HG03175 (cell line): ENCODE results near the gene DDR2.

ENCODE experiments used
- ATAC-seq: cut with Tn5 transposase; IDR thresholded peaks from one replicate; pipeline ENCODE4 v1.9.1; 2021; ENCODE audit warnings: mild to moderate bottlenecking, moderate library complexity; ENCODE audit not compliant: unreplicated experiment

DDR2 gene

GRCh38 chr1:162629077-162629627, 3.1 kb upstream of the DDR2 start:
- ATAC-seq: no peak

GRCh38 chr1:162629651-162630050, 2.6 kb upstream of the DDR2 start:
- no peak for ATAC-seq

GRCh38 chr1:162631546-162632191, 595 bp upstream of the DDR2 start:
- ATAC-seq: no peak

GRCh38 chr1:162632698-162633080, 425 bp downstream of the DDR2 start:
- ATAC-seq: no peak

- peak; percentile 45 for ATAC-seq
Measured at GRCh38 chr1:162633081-162633762, 958 bp downstream of the DDR2 start.

- ATAC-seq: no peak
Measured at GRCh38 chr1:162635418-162635817, 3.2 kb downstream of the DDR2 start.

- ATAC-seq: no peak
Measured at GRCh38 chr1:162639718-162640117, 7.5 kb downstream of the DDR2 start.

GRCh38 chr1:162641114-162641513, 8.8 kb downstream of the DDR2 start:
- no peak for ATAC-seq

- no peak for ATAC-seq
Measured at GRCh38 chr1:162644986-162645314, 12.7 kb downstream of the DDR2 start.

- ATAC-seq: no peak
Measured at GRCh38 chr1:162645666-162646065, 13.4 kb downstream of the DDR2 start.

GRCh38 chr1:162649583-162649982, 17.3 kb downstream of the DDR2 start:
- ATAC-seq: no peak

- ATAC-seq: no peak
Measured at GRCh38 chr1:162654915-162655620, 22.8 kb downstream of the DDR2 start.

GRCh38 chr1:162656266-162656665, 24.0 kb downstream of the DDR2 start:
- no peak for ATAC-seq

GRCh38 chr1:162660574-162660973, 28.3 kb downstream of the DDR2 start:
- ATAC-seq: no peak

GRCh38 chr1:162661336-162661735, 29.1 kb downstream of the DDR2 start:
- ATAC-seq: no peak

- no peak for ATAC-seq
Measured at GRCh38 chr1:162662013-162662412, 29.7 kb downstream of the DDR2 start.

- ATAC-seq: no peak
Measured at GRCh38 chr1:162663086-162663485, 30.8 kb downstream of the DDR2 start.

GRCh38 chr1:162663589-162664106, 31.4 kb downstream of the DDR2 start:
- no peak for ATAC-seq

GRCh38 chr1:162666006-162666645, 33.9 kb downstream of the DDR2 start:
- ATAC-seq: no peak

- ATAC-seq: no peak
Measured at GRCh38 chr1:162667381-162668080, 35.3 kb downstream of the DDR2 start.
